Prostate gland (tissue), 2 donors: ENCODE measurements around the gene IQGAP3.

ENCODE experiments used
- CTCF ChIP-seq, 4 experiments: fragments of 200-600 bp in 2 of 4; fragments of 450-650 bp in 2 of 4; sonication (generic) in 2 of 4; IDR thresholded peaks; 1 replicate in 3 of 4; 2 replicates in 1 of 4; pipeline ENCODE4 v1.5.1; 2016 to 2019; ENCODE audit warnings: antibody characterized with exemption in 4 of 4, mild to moderate bottlenecking in 2 of 4, moderate library complexity in 2 of 4
- POLR2AphosphoS5 ChIP-seq: sonication (generic); formaldehyde crosslinking; IDR thresholded peaks from one replicate; pipeline ENCODE4 v1.6.1; 2017; ENCODE audit warnings: antibody characterized with exemption

- TF ChIP-seq CTCF (IDR thresholded peaks at IDR 0.05) (no peak), POLR2AphosphoS5 (no peak)
Measured at GRCh38 chr1:156546267-156546666, 26.1 kb downstream of the IQGAP3 start.
